HTR-8/SVneo (cell line): ENCODE measurements around the gene PTGS1.
A peak's percentile ranks its signal among the peaks of the same experiment; 100 is the strongest.
"Not testable (repeated sequence)": the region's sequence is repeated elsewhere in the genome, so short reads cannot be mapped to it uniquely, and the experiment has no call there.

ENCODE experiments used
- DNase-seq: peaks from one replicate; pipeline ENCODE4 v3.0.0; 2011; ENCODE audit warnings: low spot score, mixed read lengths; ENCODE audit not compliant: insufficient read length
- FAIRE-seq: peaks from 2 replicates; lab custom pipeline; 2011; peaks lifted over from hg19 to GRCh38; lab: Jason Lieb, UNC

Gene PTGS1

GRCh38 chr9:122393284-122393983 lies 22.6 kb downstream of the PTGS1 start:
- FAIRE-seq, result no peak
- DNase-seq, result no peak

DNA sequence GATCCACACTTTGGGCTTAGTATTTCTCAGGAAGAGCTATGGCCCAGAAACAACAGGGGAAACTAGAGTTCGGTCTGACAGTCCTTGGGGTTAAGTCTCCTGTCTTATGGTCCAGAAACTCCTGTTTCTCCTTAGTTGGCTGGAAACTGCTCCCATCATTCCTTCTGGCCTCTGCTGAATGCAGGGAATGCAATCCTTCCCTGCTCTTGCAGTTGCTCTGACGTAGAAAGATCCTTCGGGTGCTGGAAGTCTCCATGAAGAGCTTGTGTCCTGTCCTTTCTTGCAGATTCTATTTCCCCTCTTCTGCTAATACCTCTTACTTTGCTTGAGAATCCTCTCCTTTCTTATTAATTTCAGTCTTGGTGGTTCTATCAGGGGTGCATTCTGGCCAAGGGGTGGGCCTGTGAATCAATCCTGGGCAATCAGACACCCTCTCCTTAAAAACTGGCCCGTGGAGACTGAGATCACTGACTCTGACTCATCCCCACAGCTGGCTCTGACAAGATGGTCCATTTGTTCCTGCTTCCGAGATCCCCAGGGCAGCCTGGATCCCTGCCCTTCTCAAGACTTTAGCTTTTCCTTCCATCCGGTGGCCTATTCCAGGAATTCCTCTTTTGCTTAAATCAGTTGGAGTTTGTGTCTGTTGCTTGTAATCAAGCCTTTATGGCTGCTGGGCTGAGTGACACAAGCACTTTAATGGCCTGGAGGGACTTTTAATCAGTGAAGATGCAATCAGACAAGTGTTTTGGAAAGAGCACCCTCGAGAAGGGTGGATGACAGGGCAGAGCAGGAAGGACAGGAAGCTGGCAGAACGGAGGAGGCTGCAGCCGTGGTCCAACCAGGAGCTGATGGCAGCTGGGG lies 23.7 kb downstream of the PTGS1 start:
- DNase-seq (no peak), FAIRE-seq (no peak)

GRCh38 chr9:122396614-122397148 lies 25.9 kb downstream of the PTGS1 start:
- DNase-seq (no peak), FAIRE-seq (no peak)

DNA sequence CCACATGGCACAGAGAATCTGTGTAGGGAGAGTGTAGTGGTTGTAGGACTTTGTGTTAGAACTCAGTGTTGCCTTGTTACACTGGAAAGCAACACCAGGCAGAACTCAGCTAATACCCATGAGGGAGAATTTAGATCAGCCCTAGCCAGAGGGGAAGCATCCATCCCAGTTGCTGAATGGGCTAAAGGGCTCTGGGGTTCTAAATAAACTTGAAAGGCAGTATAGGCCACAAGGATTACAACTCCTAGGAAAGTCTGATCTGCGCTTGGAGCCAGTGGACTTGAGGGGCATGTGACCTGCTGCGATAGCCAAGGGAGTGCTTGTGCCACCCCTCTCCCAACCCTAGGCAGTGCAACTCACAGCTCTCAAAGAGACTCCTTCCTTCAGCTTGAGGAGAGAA lies 26.9 kb downstream of the PTGS1 start:
- DNase-seq, result no peak
- no peak for FAIRE-seq

DNA sequence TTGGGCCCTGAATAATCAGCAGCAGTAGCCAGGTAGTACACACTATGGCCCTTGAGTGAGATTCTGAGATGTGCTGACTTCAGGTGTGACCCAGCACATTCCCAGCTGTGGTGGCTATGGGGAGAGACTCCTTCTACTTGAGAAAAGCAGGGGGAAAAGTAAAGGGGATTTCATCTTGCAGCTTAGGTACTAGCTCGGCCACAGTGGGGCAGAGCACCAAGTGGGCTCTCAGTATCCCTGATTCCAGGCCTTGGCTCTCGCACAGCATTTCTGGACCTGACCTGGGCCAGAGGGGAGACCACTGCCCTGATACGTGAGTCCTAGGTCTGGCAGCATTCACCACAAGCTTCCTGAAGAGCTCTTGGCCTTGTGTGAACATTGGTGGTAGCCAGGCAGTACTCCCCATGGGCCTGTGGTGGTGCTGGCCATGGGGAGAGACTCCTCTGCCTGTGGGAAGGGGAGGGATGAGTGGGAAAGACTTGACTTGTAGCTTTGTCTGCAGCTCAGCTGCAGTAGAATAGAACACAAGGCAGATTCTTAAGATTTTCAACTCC lies 27.6 kb downstream of the PTGS1 start:
- FAIRE-seq, result no peak

GRCh38 chr9:122401896-122402295 lies 31.1 kb downstream of the PTGS1 start:
- FAIRE-seq, result no peak
- no peak for DNase-seq

More for the DNA sequence above, 27.6 kb downstream of the PTGS1 start:
- no peak for DNase-seq

GRCh38 chr9:122402403-122402871 lies 31.6 kb downstream of the PTGS1 start:
- peak; percentile 73 for DNase-seq
- FAIRE-seq, result no peak

- DNase-seq (no peak), FAIRE-seq (no peak)
These were observed 32.0 kb downstream of the PTGS1 start for GRCh38 chr9:122402874-122403273.

- no peak for DNase-seq
- no peak for FAIRE-seq
These were observed 32.7 kb downstream of the PTGS1 start for GRCh38 chr9:122403381-122404000.

- FAIRE-seq, DNase-seq: not testable (repeated sequence)
These were observed 34.7 kb downstream of the PTGS1 start for GRCh38 chr9:122405304-122406069.

DNA sequence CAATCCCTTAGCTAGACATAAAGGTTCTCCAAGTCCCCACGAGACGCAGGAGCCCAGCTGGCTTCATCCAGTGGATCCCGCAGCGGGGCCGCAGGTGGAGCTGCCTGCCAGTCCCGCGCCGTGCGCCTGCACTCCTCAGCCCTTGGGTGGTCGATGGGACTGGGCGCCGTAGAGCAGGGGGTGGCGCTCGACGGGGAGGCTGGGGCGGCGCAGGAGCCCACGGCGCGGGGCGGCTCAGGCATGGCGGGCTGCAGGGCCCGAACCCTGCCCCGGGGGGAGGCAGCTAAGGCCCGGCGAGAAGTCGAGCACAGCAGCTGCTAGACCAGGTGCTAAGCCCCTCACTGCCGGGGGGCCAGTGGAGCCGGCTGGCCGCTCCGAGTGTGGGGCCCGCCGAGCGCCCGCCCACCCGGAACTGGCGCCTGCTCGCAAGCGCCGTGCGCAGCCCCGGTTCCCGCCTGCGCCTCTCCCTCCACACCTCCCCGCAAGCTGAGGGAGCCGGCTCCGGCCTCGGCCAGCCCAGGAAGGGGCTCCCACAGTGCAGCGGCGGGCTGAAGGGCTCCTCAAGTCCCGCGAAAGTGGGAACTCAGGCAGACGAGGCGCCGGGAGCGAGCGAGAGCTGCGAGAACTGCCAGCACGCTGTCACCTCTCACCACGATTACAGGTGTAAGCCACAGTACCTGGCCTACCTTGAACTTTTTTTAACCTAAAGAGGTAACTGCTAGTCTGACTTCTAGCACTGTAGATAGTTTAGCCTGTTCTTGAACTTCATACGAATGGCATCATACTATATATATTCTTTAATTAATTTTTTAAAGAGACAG lies 35.5 kb downstream of the PTGS1 start:
- FAIRE-seq (no peak), DNase-seq (no peak)

DNA sequence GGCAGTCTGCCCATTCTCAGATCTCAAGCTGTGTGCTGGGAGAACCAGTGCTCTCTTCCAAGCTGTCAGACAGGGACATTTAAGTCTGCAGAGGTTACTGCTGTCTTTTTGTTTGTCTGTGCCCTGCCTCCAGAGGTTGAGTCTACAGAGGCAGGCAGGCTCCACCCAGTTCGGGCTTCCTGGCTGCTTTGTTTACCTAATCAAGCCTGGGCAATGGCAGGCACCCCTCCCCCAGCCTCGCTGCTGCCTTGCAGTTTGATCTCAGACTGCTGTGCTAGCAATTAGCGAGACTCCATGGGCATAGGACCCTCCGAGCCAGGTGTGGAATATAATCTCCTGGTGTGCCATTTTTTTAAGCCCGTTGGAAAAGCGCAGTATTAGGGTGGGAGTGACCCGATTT lies 43.3 kb downstream of the PTGS1 start:
- not testable (repeated sequence) for FAIRE-seq, DNase-seq

DNA sequence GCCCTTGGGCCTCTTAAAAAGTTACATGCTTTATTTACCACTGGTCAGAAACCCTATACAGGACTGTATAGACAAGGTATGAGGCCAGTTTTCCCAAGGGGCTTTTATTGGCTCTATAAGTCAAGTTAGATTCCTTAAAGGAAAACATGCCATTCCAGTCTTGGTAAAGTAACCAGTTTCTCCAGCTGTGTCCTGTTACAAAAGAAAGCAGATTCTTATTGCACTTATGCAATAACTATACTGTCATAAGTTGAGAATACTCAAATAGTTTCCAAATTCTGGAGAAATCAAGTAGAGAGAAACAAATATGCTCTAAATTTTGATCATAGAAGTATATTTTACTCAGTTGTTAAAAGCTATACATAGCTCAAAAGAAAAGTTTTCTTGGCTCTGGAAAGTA lies 47.2 kb downstream of the PTGS1 start:
- no peak for FAIRE-seq

DNA sequence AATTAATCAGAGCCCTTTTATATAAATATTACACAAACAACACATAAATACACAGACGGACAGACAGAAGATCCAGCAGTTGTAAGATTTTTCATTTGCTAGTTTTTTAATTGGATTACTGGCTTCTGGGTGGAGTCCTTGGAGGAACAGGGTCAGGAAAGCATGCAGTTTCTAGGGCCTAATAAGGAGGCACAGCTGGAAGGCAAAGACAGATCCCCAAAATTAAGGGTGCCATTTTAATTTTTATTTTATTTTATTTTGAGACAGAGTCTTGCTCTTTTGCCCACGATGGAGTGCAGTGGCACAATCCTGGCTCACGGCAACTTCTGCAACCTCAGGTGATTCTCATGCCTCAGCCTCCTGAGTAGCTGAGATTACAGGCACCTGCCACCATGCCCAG lies 49.5 kb downstream of the PTGS1 start:
- FAIRE-seq, result no peak
- no peak for DNase-seq

More for the DNA sequence above, 47.2 kb downstream of the PTGS1 start:
- DNase-seq, result no peak

DNA sequence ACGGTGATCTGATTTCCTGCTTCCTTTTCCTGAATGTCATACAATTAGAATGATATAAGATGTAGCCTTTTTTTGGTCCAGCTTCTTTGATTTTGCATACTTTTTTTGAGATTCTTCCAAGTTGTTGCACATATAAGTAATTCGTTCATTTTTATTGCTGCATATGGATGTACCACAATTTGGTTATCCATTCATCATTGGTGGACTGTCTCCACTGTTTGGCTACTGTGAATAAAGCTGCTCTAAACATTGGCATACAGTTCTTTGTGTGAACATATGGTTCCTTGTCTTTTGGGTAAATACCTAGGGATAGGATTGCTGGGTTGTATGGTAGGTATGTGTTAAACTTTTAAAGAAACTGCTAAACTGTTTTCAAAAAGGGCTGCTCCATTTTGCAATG lies 54.3 kb downstream of the PTGS1 start:
- DNase-seq, result no peak
- no peak for FAIRE-seq

DNA sequence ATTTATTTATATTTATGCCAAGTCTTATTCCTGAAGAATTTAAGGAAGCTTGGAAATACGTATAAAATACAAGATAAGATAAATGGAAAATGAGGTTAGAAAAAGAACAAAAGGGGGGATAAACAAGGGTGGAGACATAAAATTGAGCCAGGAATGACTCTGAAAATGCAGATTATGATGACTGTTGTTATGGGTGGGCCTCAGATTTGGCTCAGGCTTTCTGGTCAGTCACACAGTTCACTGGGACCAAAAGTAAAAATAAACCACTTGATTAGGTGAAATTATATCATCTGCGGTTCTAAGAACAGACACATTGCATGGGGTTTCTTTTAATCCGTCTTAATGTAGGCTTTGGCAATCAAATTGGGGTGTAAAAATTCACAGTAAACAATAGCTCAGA lies 55.9 kb downstream of the PTGS1 start:
- FAIRE-seq (no peak), DNase-seq (no peak)

DNA sequence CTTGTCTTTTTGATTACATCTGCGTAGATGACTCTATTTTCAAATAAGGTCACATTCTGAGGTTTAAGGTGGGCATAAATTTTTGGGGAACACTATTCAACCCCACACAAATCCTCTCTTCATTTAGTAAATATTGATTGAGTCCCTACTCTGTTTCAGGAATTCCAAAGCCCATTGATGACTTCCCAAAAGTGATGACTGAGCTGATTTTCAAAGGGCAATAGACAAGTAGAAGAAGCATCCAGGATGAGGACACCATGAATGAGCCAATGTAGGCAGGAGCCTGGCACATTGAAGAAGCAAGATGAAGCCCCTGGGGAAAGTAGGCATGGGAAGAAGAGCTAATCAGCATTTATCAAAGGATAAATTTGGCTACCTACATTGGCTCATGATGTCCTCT lies 71.7 kb downstream of the PTGS1 start:
- FAIRE-seq (no peak), DNase-seq (no peak)

GRCh38 chr9:122444041-122444733 lies 73.4 kb downstream of the PTGS1 start:
- FAIRE-seq (no peak), DNase-seq (no peak)
